Skeletal muscle tissue (tissue), 4 donors: ENCODE data around the gene HTRA2. TPM values are rescaled to one million over a fixed set of nuclear protein-coding genes. Genes with fewer than 3 reads are reported as not detected.

Experiments used
- H3K27ac ChIP-seq: one replicate; pipeline ENCODE4 v1.7.0; 2013; ENCODE audit warnings: mild to moderate bottlenecking, low read depth, low read length, inconsistent platforms
- H3K27me3 ChIP-seq, 3 donors: one replicate each; pipeline ENCODE4 v1.7.0; 2013; ENCODE audit warnings: low read length in 3 of 3; ENCODE audit not compliant: control insufficient read depth in 3 of 3, insufficient read depth in 3 of 3
- H3K36me3 ChIP-seq, 3 donors: one replicate each; pipeline ENCODE4 v1.7.0; 2013; ENCODE audit warnings: low read length in 3 of 3; ENCODE audit not compliant: control insufficient read depth in 3 of 3, insufficient read depth in 3 of 3
- H3K4me1 ChIP-seq, 3 donors: one replicate each; pipeline ENCODE4 v1.7.0; 2013; ENCODE audit warnings: low read length in 3 of 3, mild to moderate bottlenecking in 3 of 3; ENCODE audit not compliant: control insufficient read depth in 3 of 3, insufficient read depth in 3 of 3
- H3K4me3 ChIP-seq, 3 donors: one replicate each; pipeline ENCODE4 v1.7.0; 2013; ENCODE audit warnings: low read length in 3 of 3
- H3K9ac ChIP-seq, 3 donors: one replicate each; pipeline ENCODE4 v1.7.0; 2013; ENCODE audit warnings: low read length in 3 of 3, mild to moderate bottlenecking in 3 of 3, moderate library complexity in 2 of 3, low read depth in 1 of 3
- H3K9me3 ChIP-seq, 3 donors: one replicate each; pipeline ENCODE4 v1.7.0; 2013; ENCODE audit warnings: low read length in 3 of 3; ENCODE audit not compliant: control insufficient read depth in 3 of 3
- total RNA-seq: library from RNA; depleted of rRNA; stranded (reverse); fragments of >200 nt; gene quantifications from one replicate; pipeline ENCODE4 v1.2.3, GENCODE V29; 2014
- donor health status: Osteomylitis.

Gene HTRA2
- total RNA-seq, 1 donor from 2014 or later = 42.3 TPM

DNA sequence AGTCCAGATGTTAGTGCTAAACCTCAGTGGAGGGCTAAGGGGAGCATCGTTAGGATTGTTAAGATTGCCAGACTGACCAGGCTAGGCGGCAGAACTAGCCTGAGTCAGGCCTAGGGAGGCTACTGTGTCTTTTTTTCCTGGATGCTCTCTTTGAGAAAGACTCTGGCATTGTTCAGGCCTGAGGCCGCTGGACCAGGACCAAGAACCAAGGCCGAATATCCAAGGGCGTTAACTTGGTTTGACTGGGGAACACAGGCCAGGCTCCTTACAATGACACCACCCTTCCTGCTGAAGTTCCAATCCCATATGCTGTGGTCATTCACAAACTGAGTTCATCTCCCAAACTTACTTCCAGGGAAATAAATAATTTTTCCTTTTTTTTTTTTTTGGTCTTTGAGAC, 10.6 kb downstream of the HTRA2 start:
- H3K27ac ChIP-seq = no peak overlapping the region
- no peaks in the 10 kb centered on the region for H3K36me3 ChIP-seq
- H3K9ac ChIP-seq = peak overlapping the region in 1 of 3 donors; percentile 40
- no peak overlapping the region for H3K4me3 ChIP-seq
- H3K9me3 ChIP-seq = no peaks in the 10 kb centered on the region
- H3K27me3 ChIP-seq = peaks cover 2 to 9% (median 4%) of the 10 kb centered on the region in 3 donors
- H3K4me1 ChIP-seq = peaks cover 0 to 4% (median 2%) of the 10 kb centered on the region in 3 donors

DNA sequence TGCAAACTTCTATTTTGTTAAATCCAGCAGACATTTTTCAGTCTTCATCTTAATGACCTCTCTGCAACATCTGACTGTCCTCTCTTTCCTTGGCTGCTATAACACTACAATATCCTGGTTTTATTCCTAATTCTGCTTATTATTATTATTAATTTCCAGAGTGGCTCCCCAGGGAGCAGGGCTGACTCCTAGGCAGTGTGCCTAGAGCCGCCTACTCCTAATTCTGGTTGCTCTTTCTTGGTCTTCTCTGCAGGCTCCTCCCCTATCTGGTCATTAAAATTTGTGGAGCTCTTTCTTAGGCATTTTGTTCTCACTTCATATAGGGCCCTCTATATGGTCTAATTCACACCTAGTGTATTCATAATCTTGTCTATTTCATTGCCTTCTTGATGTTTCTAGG, 13.2 kb downstream of the HTRA2 start:
- Histone ChIP-seq H3K4me1 (peaks cover 0 to 4% (median 2%) of the 10 kb centered on the region in 3 donors), H3K36me3 (no peaks in the 10 kb centered on the region), H3K4me3 (no peak overlapping the region), H3K27me3 (peaks cover 2 to 6% (median 5%) of the 10 kb centered on the region in 3 donors), H3K9me3 (no peaks in the 10 kb centered on the region), H3K9ac (no peak overlapping the region), H3K27ac (no peak overlapping the region)

DNA sequence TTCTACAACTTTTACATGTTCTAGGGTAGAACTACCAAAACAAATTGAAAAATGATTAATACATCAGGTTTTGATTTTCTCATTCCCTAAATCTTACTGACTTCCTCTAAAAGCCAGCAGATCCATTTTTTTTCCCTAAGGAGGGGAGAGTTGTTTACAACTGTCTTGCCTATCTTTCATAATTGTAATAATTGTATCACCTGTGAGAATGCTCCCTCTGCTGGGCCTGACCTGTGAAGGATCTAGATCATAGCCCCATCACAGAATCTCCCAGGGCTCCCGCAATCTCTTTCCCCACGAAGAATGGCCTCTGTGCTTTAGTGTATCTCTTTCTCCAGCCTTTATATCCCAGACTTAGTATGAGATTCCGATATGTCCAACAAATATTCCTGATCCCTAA, 14.9 kb downstream of the HTRA2 start:
- Histone ChIP-seq H3K4me1 (peaks cover 13 to 17% (median 13%) of the 10 kb centered on the region in 3 donors), H3K36me3 (no peaks in the 10 kb centered on the region), H3K27ac (no peak overlapping the region), H3K27me3 (peaks cover 2 to 14% (median 5%) of the 10 kb centered on the region in 3 donors), H3K4me3 (no peak overlapping the region), H3K9ac (no peak overlapping the region), H3K9me3 (no peaks in the 10 kb centered on the region)

DNA sequence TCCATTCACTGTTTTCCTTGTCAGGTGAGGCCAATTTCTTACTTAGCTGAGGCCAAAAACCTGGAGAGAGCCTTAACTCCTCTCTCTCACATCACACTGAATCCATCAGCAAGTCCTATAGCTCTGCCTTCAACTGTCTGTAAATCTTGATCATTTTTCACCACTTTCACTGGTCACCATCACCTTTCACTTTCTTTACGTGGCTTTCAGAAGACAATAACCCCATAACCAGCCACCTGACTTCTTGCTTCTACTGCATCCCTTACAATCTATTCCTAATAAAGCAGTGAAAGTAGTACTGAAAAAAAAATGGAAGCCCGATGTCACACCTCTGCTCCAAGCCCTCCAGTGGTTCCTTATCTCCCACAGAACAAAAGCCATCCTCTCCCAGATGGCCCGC, 16.3 kb downstream of the HTRA2 start:
- Histone ChIP-seq H3K27ac (no peak overlapping the region), H3K9me3 (no peaks in the 10 kb centered on the region), H3K9ac (no peak overlapping the region), H3K4me1 (peaks cover 13 to 19% (median 15%) of the 10 kb centered on the region in 3 donors), H3K27me3 (peaks cover 7 to 23% (median 14%) of the 10 kb centered on the region in 3 donors), H3K36me3 (no peaks in the 10 kb centered on the region), H3K4me3 (no peak overlapping the region)

DNA sequence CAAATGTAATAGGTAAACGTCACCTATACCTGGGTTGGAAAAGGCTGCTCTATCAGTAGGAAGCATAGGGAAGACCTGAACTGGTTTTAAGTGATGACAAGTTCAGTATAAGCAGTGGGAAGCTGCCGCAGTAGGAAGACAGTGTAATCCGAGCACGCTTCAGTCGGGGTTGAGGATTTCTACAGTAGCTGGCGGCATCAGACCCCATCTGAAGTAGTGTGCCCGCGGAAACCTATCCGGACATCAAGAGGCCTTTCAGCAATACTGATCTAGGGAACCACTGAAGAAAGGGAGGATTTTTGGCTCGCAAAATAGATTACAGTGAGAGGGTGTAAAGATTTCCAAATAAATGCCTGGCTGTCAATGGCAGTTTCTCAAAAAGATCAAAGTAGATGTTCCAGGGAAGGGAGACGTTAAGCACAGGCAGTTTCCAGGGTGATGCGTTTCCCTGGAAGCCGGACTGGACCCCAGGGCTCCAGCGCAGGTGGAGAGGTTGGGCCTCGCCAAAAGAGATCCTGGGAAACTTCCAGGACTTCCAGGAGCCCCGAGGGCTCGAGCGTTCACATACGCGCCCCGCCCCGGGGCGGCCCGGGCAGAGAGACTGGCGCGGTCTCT, 18.7 kb downstream of the HTRA2 start:
- peak overlapping the region; percentile 44 for H3K27ac ChIP-seq
- H3K9ac ChIP-seq = peak overlapping the region; percentile 59 to 70 (median 62)
- peaks cover 16 to 23% (median 18%) of the 10 kb centered on the region in 3 donors for H3K4me1 ChIP-seq
- H3K27me3 ChIP-seq = peaks cover 7 to 39% (median 24%) of the 10 kb centered on the region in 3 donors
- H3K36me3 ChIP-seq = no peaks in the 10 kb centered on the region
- no peaks in the 10 kb centered on the region for H3K9me3 ChIP-seq
- H3K4me3 ChIP-seq = peak overlapping the region; percentile 62 to 67 (median 62)

DNA sequence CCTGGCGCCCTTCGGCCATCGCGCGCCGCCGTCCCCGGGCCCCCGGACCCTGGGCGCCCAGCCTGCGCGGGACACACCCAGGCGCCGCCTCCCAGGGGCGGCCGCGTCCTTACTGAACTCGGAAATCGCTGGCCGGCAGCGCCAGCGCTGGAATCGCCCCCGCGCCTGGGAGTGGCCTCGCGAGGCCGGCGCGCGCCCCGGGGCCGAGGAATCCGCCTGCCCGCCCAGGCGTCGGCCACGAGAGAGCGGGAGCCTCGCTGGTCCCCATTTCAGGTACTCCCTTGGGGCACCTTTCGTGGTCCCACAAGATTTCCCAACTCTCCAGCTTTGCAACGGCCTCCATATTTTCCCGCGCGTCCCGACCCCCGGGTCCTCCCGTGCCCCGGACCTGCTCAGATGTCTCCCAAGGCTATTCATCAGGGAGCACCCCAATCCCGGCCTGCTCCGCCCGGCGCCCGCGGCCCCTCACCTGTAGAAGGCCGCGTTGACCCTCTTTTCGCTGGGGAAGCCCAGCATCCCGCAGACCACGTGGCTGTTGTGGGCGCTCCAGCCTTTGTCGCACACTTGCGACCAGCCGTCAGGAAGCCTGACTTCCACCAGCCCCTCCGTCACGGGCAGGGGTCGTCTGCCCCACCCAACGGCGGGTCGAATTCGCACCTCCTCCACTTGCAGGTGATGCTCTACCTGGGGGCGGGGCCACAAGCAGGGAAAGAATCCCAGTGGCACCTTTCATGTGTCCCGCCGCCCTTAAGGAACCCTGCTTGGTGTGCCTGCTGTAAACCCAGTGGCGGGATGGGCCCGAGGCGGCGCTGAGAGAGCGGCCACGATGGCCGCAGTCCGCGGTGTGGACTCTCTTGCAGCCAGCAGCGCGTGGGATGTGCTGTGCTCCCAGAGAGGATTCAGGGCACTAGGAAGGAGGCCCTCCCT, 19.4 kb downstream of the HTRA2 start:
- Histone ChIP-seq H3K4me1 (peaks cover 16 to 26% (median 18%) of the 10 kb centered on the region in 3 donors), H3K4me3 (peak overlapping the region; percentile 62 to 67 (median 63)), H3K9ac (peak overlapping the region; percentile 59 to 70 (median 62)), H3K27me3 (peaks cover 7 to 46% (median 28%) of the 10 kb centered on the region in 3 donors), H3K36me3 (no peaks in the 10 kb centered on the region), H3K9me3 (no peaks in the 10 kb centered on the region), H3K27ac (peak overlapping the region; percentile 44)

DNA sequence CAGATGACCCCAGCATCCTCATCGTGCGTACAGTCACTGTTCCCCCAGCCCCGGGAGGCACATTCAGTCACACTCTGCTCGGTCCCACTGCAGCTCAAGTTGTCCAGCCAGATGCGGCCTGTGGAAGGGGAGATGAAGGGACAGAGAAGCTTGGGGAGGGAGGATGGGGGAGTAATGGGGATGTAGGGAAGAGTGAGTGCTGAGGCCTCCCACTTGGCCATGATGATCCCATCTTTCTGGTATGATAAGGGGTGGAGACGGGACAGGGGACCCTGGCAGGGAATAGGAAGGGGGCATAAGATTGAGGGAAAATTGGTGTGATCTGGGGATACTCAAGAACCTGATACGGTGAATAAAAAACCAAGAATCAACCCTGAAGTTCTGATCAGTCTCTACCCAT, 20.5 kb downstream of the HTRA2 start:
- Histone ChIP-seq H3K36me3 (no peaks in the 10 kb centered on the region), H3K27me3 (peaks cover 9 to 55% (median 35%) of the 10 kb centered on the region in 3 donors), H3K9ac (no peak overlapping the region), H3K4me1 (peaks cover 16 to 32% (median 22%) of the 10 kb centered on the region in 3 donors), H3K27ac (no peak overlapping the region), H3K9me3 (no peaks in the 10 kb centered on the region), H3K4me3 (no peak overlapping the region)

DNA sequence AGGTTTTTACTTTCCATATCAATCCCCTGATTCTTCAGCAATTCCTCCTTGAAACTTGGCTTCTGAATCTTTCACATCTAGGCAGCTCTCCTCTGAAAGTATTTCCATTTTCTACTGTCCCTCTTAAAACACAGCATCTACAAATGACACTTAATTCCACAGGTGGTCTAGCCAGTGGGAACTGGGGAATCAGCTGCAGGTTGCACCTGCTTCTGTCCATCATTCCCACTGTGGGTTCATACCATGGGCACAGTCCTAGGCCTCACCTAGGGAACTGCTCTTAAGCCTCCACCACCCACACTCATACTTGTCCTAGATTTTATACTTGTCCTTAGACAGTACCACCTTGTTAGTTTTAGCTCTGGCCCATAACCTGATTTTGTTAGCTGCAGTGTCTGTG, 21.8 kb downstream of the HTRA2 start:
- H3K27me3 ChIP-seq = peaks cover 15 to 67% (median 42%) of the 10 kb centered on the region in 3 donors
- no peak overlapping the region for H3K27ac ChIP-seq
- H3K36me3 ChIP-seq = peaks cover 0 to 3% (median 0%) of the 10 kb centered on the region in 3 donors
- no peak overlapping the region for H3K4me3 ChIP-seq
- no peak overlapping the region for H3K9ac ChIP-seq
- H3K4me1 ChIP-seq = peaks cover 16 to 36% (median 22%) of the 10 kb centered on the region in 3 donors
- H3K9me3 ChIP-seq = no peaks in the 10 kb centered on the region

DNA sequence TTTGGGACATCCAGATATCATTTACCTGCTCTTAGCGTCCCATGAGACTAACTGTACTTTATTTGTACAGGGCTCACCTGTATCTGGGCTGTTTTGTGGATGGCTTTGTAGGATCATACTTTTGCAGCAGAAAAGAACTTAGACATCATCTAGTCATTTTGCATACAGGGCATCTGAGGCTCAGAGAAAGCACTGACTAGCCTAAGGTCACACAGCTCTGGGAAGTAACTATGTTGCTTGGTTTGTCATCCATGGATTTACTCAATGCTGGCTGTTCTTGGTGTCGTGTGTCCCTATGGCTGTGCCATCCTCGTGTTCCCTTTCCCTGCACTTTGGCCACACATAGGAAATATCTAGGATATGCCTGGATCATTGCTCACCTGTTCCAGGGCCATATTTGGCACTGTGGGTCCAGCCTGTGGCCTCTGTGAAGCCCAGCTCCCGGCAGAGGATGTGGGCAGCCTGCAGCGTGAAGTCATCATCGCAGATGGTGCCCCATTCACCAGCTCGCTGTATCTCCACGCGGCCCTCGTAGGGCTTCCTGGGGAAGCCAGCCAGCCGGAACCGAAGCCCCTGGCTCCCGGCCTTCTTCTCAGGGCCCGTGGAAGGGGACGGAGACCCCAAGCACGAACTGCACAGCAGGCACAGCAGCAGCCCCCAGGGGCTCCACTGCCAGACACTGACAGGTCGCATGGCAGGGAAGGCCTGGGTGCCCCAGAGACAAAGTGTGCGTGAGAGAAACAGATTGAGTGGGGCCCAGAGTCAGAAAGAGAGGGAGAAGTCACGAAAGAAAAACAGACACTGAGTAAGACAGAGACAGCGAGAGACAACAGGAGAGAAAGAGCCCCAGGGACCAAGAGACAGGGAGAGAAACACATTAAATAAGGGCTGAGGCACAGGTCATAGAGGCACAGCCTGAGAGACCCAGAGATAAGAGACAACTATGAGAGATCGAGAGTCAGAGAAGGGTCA, 22.5 kb downstream of the HTRA2 start:
- Histone ChIP-seq H3K4me1 (peaks cover 16 to 36% (median 22%) of the 10 kb centered on the region in 3 donors), H3K4me3 (peak overlapping the region in 1 of 3 donors; percentile 60), H3K9me3 (no peaks in the 10 kb centered on the region), H3K27ac (no peak overlapping the region), H3K27me3 (peaks cover 15 to 67% (median 48%) of the 10 kb centered on the region in 3 donors), H3K36me3 (peaks cover 0 to 3% (median 0%) of the 10 kb centered on the region in 3 donors), H3K9ac (peak overlapping the region in 1 of 3 donors; percentile 14)
